Measurements from ENCODE around the gene MED23. TPM values are rescaled to one million over a fixed set of nuclear protein-coding genes. Genes with fewer than 3 reads are reported as not detected.

Gene MED23
- total RNA-seq, 1 experiment from 2014 or later, result 16.8 TPM

Small RNA genes within 50 kb of the gene (small RNA-seq; reads per million reads assigned to genes)
- gene RNU4-18P, result not detected

Other genes with a start within 250 kb of the MED23 start
- not detected in 2 replicates for gene ARG1, start 55.0 kb downstream of the MED23 start, total RNA-seq (2014; rRNA removed; shearing (Covaris generic))
- gene ENPP3, start 9.1 kb upstream of the MED23 start, total RNA-seq (2014; rRNA removed; shearing (Covaris generic)), result 0.05 and 0.23 TPM in 2 replicates
- 0.07 TPM in 1 of 2 replicates, not detected in the other for gene OR2A4, start 73.2 kb upstream of the MED23 start, total RNA-seq (2014; rRNA removed; shearing (Covaris generic))
- gene CTAGE9, start 82.8 kb upstream of the MED23 start, total RNA-seq (2014; rRNA removed; shearing (Covaris generic)), result not detected in 2 replicates
- gene ENPP1, start 179.8 kb upstream of the MED23 start, total RNA-seq (2014; rRNA removed; shearing (Covaris generic)), result 17.9 and 24.7 TPM in 2 replicates

All from HT1080 (cell line).